ENCODE data around the gene CFAP410. TPM values are rescaled to one million over a fixed set of nuclear protein-coding genes. Genes with fewer than 3 reads are reported as not detected.
A peak's percentile ranks its signal among the peaks of the same experiment; 100 is the strongest.

Gene CFAP410
- total and polyA plus RNA-seq, 2 donors (not counting 3 experiments of a cell fraction or from before 2014, with no cell fraction given) = 7.2 to 12.2 TPM

GRCh38 chr21:44304877-44305293, 34.3 kb downstream of the CFAP410 start:
- dilution Hi-C loops (cut with MboI; ENCODE audit: extremely low pct_ligation_motif_present, low sequenced_read_pairs) = no loop called here
- Histone ChIP-seq H3K4me1 (ENCODE audit: control insufficient read depth, extremely low read depth, insufficient read depth, low read length) (peaks cover 20% of the 10 kb centered on the region), H4K20me1 (replicated peaks; ENCODE audit: control insufficient read depth, extremely low read depth, insufficient read depth, low read length) (no peaks in the 10 kb centered on the region), H3K36me3 (ENCODE audit: control insufficient read depth in 2 of 2, extremely low read depth in 1 of 2, insufficient read depth in 2 of 2, low read length in 2 of 2) (peaks cover 0 to 11% of the 10 kb centered on the region in 2 experiments), H3K27ac (ENCODE audit: insufficient read depth, low read depth, low read length) (peak overlapping the region; percentile 35), H3K9ac (replicated peaks; ENCODE audit: extremely low read depth, insufficient read depth, low read length) (no peak overlapping the region), H3K9me3 (replicated peaks; ENCODE audit: control insufficient read depth, insufficient read depth, low read length) (no peaks in the 10 kb centered on the region), H3K4me3 (replicated peaks in 1 of 3; ENCODE audit: insufficient read depth in 1 of 3, low read depth in 1 of 3, low read length in 3 of 3) (no peak overlapping the region), H3K79me2 (ENCODE audit: control insufficient read depth, insufficient read depth, low read length) (peaks cover 45% of the 10 kb centered on the region), H3K4me2 (ENCODE audit: insufficient read depth, low read length) (no peak overlapping the region), H3K27me3 (ENCODE audit: control insufficient read depth in 2 of 2, insufficient read depth in 2 of 2, low read length in 2 of 2) (no peaks in the 10 kb centered on the region), H3K9me1 (replicated peaks; ENCODE audit: control insufficient read depth, extremely low read depth, insufficient read depth, low read length) (no peaks in the 10 kb centered on the region), H2AFZ (ENCODE audit: low read depth, low read length) (no peak overlapping the region)
- BruUV-seq (replicated peaks) = no TSS peak
- ChIA-PET CTCF (interaction anchor here (1.2 to 2.4 kb wide), 4 partner anchors 10 to 488 kb away, joined by 3 to 7 read pairs (median 5); no protein-coding TSS in a partner anchor), POLR2A (no interaction called here)
- FAIRE-seq = peak; percentile 79
- TF ChIP-seq CTCF (IDR thresholded peaks at IDR 0.05; ENCODE audit: extremely low read depth in 1 of 2, insufficient read depth in 1 of 2, low read depth in 1 of 2, low read length in 2 of 2) (peak; percentile 74 to 88), POLR2A (IDR thresholded peaks at IDR 0.05; ENCODE audit: low read depth, low read length) (no peak)
- intact Hi-C loops (cut with micrococcal nuclease) = no loop called here
- peak; percentile 53 for DNase-seq (ENCODE audit: low read depth, low spot score)

GRCh38 chr21:44304011-44304616, 35.1 kb downstream of the CFAP410 start:
- H3K79me2 ChIP-seq (ENCODE audit: control insufficient read depth, insufficient read depth, low read length) = peaks cover 45% of the 10 kb centered on the region

More at GRCh38 chr21:44304011-44304616, 35.1 kb downstream of the CFAP410 start:
- H3K4me3 ChIP-seq (replicated peaks in 1 of 3; ENCODE audit: insufficient read depth in 1 of 3, low read depth in 1 of 3, low read length in 3 of 3) = no peak overlapping the region
- intact Hi-C loops (cut with micrococcal nuclease) (no loop called here), dilution Hi-C loops (cut with MboI; ENCODE audit: extremely low pct_ligation_motif_present, low sequenced_read_pairs) (no loop called here)
- H3K9me1 ChIP-seq (replicated peaks; ENCODE audit: control insufficient read depth, extremely low read depth, insufficient read depth, low read length) = no peaks in the 10 kb centered on the region
- H2AFZ ChIP-seq (ENCODE audit: low read depth, low read length) = no peak overlapping the region
- ChIA-PET POLR2A (no interaction called here), CTCF (interaction anchor here (1.2 to 2.4 kb wide), 4 partner anchors 9 to 489 kb away, joined by 3 to 7 read pairs (median 5); no protein-coding TSS in a partner anchor)
- BruUV-seq (replicated peaks) = no TSS peak
- H3K27me3 ChIP-seq (ENCODE audit: control insufficient read depth in 2 of 2, insufficient read depth in 2 of 2, low read length in 2 of 2) = no peaks in the 10 kb centered on the region
- peaks cover 25% of the 10 kb centered on the region for H3K4me1 ChIP-seq (ENCODE audit: control insufficient read depth, extremely low read depth, insufficient read depth, low read length)
- DNase-seq (ENCODE audit: low read depth, low spot score) = no peak
- no peak overlapping the region for H3K27ac ChIP-seq (ENCODE audit: insufficient read depth, low read depth, low read length)
- H3K4me2 ChIP-seq (ENCODE audit: insufficient read depth, low read length) = no peak overlapping the region
- no peaks in the 10 kb centered on the region for H4K20me1 ChIP-seq (replicated peaks; ENCODE audit: control insufficient read depth, extremely low read depth, insufficient read depth, low read length)
- no peak overlapping the region for H3K9ac ChIP-seq (replicated peaks; ENCODE audit: extremely low read depth, insufficient read depth, low read length)
- FAIRE-seq = no peak
- TF ChIP-seq POLR2AphosphoS5 (IDR thresholded peaks at IDR 0.05; ENCODE audit: insufficient read depth, low read depth, low read length) (no peak), MAX (IDR thresholded peaks at IDR 0.05; ENCODE audit: insufficient read depth, insufficient read length) (no peak), MYC (IDR thresholded peaks at IDR 0.05; ENCODE audit: low read depth, low read length) (no peak), FOS (IDR thresholded peaks at IDR 0.05; ENCODE audit: borderline replicate concordance, insufficient read depth, low read length) (no peak), POLR2A (IDR thresholded peaks at IDR 0.05; ENCODE audit: low read depth, low read length) (no peak), CTCF (IDR thresholded peaks at IDR 0.05; ENCODE audit: extremely low read depth in 1 of 2, insufficient read depth in 1 of 2, low read depth in 1 of 2, low read length in 2 of 2) (no peak), JUN (IDR thresholded peaks at IDR 0.05; ENCODE audit: borderline replicate concordance, insufficient read depth, insufficient read length, low read depth) (no peak), EZH2 (IDR thresholded peaks at IDR 0.05; ENCODE audit: borderline replicate concordance, low read depth, low read length, severe bottlenecking) (no peak), GATA2 (IDR thresholded peaks at IDR 0.05; ENCODE audit: insufficient read depth, insufficient read length, low read depth, low read length) (no peak)
- peaks cover 0 to 8% of the 10 kb centered on the region in 2 experiments for H3K36me3 ChIP-seq (ENCODE audit: control insufficient read depth in 2 of 2, extremely low read depth in 1 of 2, insufficient read depth in 2 of 2, low read length in 2 of 2)
- no peaks in the 10 kb centered on the region for H3K9me3 ChIP-seq (replicated peaks; ENCODE audit: control insufficient read depth, insufficient read depth, low read length)

Data from endothelial cell of umbilical vein (primary cell).